Endothelial cell of umbilical vein (primary cell): Measurements from ENCODE around the gene SH2D3C. TPM values are rescaled to one million over a fixed set of nuclear protein-coding genes. Genes with fewer than 3 reads are reported as not detected.
A peak's percentile ranks its signal among the peaks of the same experiment; 100 is the strongest.

Experiments
- BruUV-seq: library from RNA; stranded (reverse); fragments of 400-500 nt; replicated peaks from 2 replicates; lab custom pipeline; 2021; lab: Mats Ljungman, UMichigan
- CTCF ChIA-PET: fragments of 300-600, 350-600 bp; sonication (Branson Sonifier 250); formaldehyde crosslinking; loops from one replicate; lab custom pipeline; 2021; ENCODE audit warnings: antibody characterized with exemption, inconsistent platforms; lab: Charles Lee
- POLR2A ChIA-PET: fragments of 300-600, 350-600 bp; sonication (Branson Sonifier 250); formaldehyde crosslinking; loops from one replicate; lab custom pipeline; 2021; ENCODE audit warnings: antibody characterized with exemption, inconsistent platforms; lab: Charles Lee
- DNase-seq: peaks from one replicate; pipeline ENCODE4 v3.0.0-alpha.2; 2011; ENCODE audit warnings: low read depth, low spot score
- FAIRE-seq: peaks from 2 replicates; lab custom pipeline; 2011; peaks lifted over from hg19 to GRCh38; lab: Jason Lieb, UNC
- H2AFZ ChIP-seq: 2 replicates; pipeline ENCODE4 v1.6.0; 2012; ENCODE audit warnings: low read depth, low read length, control low read depth, inconsistent platforms
- H3K27ac ChIP-seq: 2 replicates; pipeline ENCODE4 v1.5.1; 2011; ENCODE audit warnings: low read depth, mild to moderate bottlenecking, control low read depth, low read length, moderate library complexity; ENCODE audit not compliant: insufficient read depth
- H3K27me3 ChIP-seq, 2 experiments: 2 replicates each; pipeline versions ENCODE4 v1.6.0 to v1.6.1; 2011; ENCODE audit warnings: low read length in 2 of 2, mixed read lengths in 1 of 2; ENCODE audit not compliant: control insufficient read depth in 2 of 2, insufficient read depth in 2 of 2
- H3K36me3 ChIP-seq, 2 experiments: 2 replicates in 1 of 2; 3 replicates in 1 of 2; pipeline ENCODE4 v1.5.1; 2011; ENCODE audit warnings: low read length in 2 of 2, mild to moderate bottlenecking in 1 of 2, moderate library complexity in 1 of 2; ENCODE audit not compliant: control insufficient read depth in 2 of 2, insufficient read depth in 2 of 2; ENCODE audit errors: extremely low read depth in 1 of 2
- H3K4me1 ChIP-seq: 3 replicates; pipeline ENCODE4 v1.5.1; 2011; ENCODE audit warnings: mild to moderate bottlenecking, low read length; ENCODE audit not compliant: control insufficient read depth, insufficient read depth; ENCODE audit errors: extremely low read depth
- H3K4me2 ChIP-seq: 2 replicates; pipeline ENCODE4 v1.6.1; 2011; ENCODE audit warnings: low read length, control low read depth, mixed read lengths; ENCODE audit not compliant: insufficient read depth
- H3K4me3 ChIP-seq, 3 experiments: fragments of 200-600 bp in 1 of 3; sonication (generic), shearing (Covaris generic) in 1 of 3; replicated peaks in 1 of 3; 2 replicates each; pipeline ENCODE4 v1.5.1; 2011 to 2016; ENCODE audit warnings: control low read depth in 3 of 3, low read length in 3 of 3, mild to moderate bottlenecking in 2 of 3, inconsistent platforms in 1 of 3, low read depth in 1 of 3, moderate library complexity in 1 of 3; ENCODE audit not compliant: insufficient read depth in 1 of 3
- H3K79me2 ChIP-seq: 2 replicates; pipeline ENCODE4 v1.6.0; 2012; ENCODE audit warnings: low read length, inconsistent platforms; ENCODE audit not compliant: control insufficient read depth, insufficient read depth
- H3K9ac ChIP-seq: replicated peaks from 2 replicates; pipeline ENCODE3; 2011; ENCODE audit warnings: low read length, control low read depth; ENCODE audit not compliant: insufficient read depth; ENCODE audit errors: extremely low read depth
- H3K9me1 ChIP-seq: replicated peaks from 3 replicates; pipeline ENCODE4 v1.6.0; 2011; ENCODE audit warnings: mild to moderate bottlenecking, low read length; ENCODE audit not compliant: control insufficient read depth, insufficient read depth; ENCODE audit errors: extremely low read depth
- H3K9me3 ChIP-seq: replicated peaks from 2 replicates; pipeline ENCODE4 v1.5.1; 2012; ENCODE audit warnings: low read length, inconsistent platforms; ENCODE audit not compliant: control insufficient read depth, insufficient read depth
- H4K20me1 ChIP-seq: replicated peaks from 2 replicates; pipeline ENCODE3; 2011; ENCODE audit warnings: mild to moderate bottlenecking, low read length; ENCODE audit not compliant: control insufficient read depth, insufficient read depth; ENCODE audit errors: extremely low read depth
- EZH2 ChIP-seq: IDR thresholded peaks from 2 replicates; pipeline ENCODE4 v1.6.1; 2012; ENCODE audit warnings: borderline replicate concordance, low read depth, mild to moderate bottlenecking, moderate library complexity, low read length, inconsistent platforms; ENCODE audit not compliant: severe bottlenecking
- FOS ChIP-seq: IDR thresholded peaks from 2 replicates; pipeline ENCODE4 v1.6.1; 2011; ENCODE audit warnings: mild to moderate bottlenecking, low read length, moderate library complexity, borderline replicate concordance; ENCODE audit not compliant: insufficient read depth
- GATA2 ChIP-seq: IDR thresholded peaks from 2 replicates; pipeline ENCODE4 v1.7.0; 2011; ENCODE audit warnings: low read depth, mild to moderate bottlenecking, moderate library complexity, mixed read lengths, low read length; ENCODE audit not compliant: insufficient read length, insufficient read depth
- JUN ChIP-seq: IDR thresholded peaks from 2 replicates; pipeline ENCODE4 v1.6.1; 2011; ENCODE audit warnings: borderline replicate concordance, low read depth; ENCODE audit not compliant: insufficient read length, insufficient read depth
- MYC ChIP-seq: IDR thresholded peaks from one replicate; pipeline ENCODE4 v1.6.1; 2011; ENCODE audit warnings: mild to moderate bottlenecking, low read depth, low read length
- POLR2A ChIP-seq: IDR thresholded peaks from 2 replicates; pipeline ENCODE4 v1.6.1; 2012; ENCODE audit warnings: low read depth, mild to moderate bottlenecking, control low read depth, low read length
- POLR2AphosphoS5 ChIP-seq: IDR thresholded peaks from 2 replicates; pipeline ENCODE4 v1.6.1; 2012; ENCODE audit warnings: low read depth, mild to moderate bottlenecking, control low read depth, low read length, moderate library complexity; ENCODE audit not compliant: insufficient read depth
- dilution Hi-C: fragments of 300-500 bp; cut with MboI; formaldehyde crosslinking; loops from one replicate; pipeline ENCODE4 v1.15.0; 2019; ENCODE audit warnings: low sequenced_read_pairs; ENCODE audit not compliant: extremely low pct_ligation_motif_present
- intact Hi-C: fragments of 100-400 bp; cut with micrococcal nuclease; formaldehyde crosslinking; loops from one replicate; pipeline ENCODE4 v1.10.0; 2022
- polyA plus RNA-seq, 4 experiments: library from polyadenylated mRNA; depleted of rRNA in 3 of 4; stranded (reverse) in 3 of 4; unstranded in 1 of 4; fragments of >200 nt; gene quantifications; 2 replicates each; pipeline versions ENCODE4 v1.2.1 to v1.2.3, GENCODE V29; 2011 to 2012; ENCODE audit warnings: missing spikeins in 1 of 4
- total RNA-seq: library from RNA; stranded (reverse); gene quantifications from 2 replicates; pipeline ENCODE4 v1.2.3, GENCODE V29; 2021
- TF ChIP-seq, protein P1 (sequence below), 2 donors: IDR thresholded peaks; 1 replicate in 1 of 2; 2 replicates in 1 of 2; pipeline ENCODE4 v1.5.1; 2011; ENCODE audit warnings: low read length in 2 of 2, mild to moderate bottlenecking in 2 of 2, moderate library complexity in 2 of 2, control low read depth in 1 of 2, inconsistent platforms in 1 of 2, low read depth in 1 of 2; ENCODE audit not compliant: insufficient read depth in 1 of 2; ENCODE audit errors: extremely low read depth in 1 of 2
- TF ChIP-seq, protein P2 (sequence below): IDR thresholded peaks from 2 replicates; pipeline ENCODE4 v1.6.1; 2011; ENCODE audit not compliant: insufficient read depth, insufficient read length

SH2D3C gene
- total and polyA plus RNA-seq, 2 donors (not counting 3 experiments of a cell fraction or from before 2014, with no cell fraction given) = 95.0 to 173 TPM

- Histone ChIP-seq H2AFZ (no peak overlapping the region), H3K4me3 (no peak overlapping the region), H3K79me2 (peaks cover 56% of the 10 kb centered on the region), H3K9ac (peak overlapping the region; percentile 37), H3K9me1 (no peaks in the 10 kb centered on the region), H3K27me3 (no peaks in the 10 kb centered on the region), H3K27ac (peak overlapping the region; percentile 95), H3K4me2 (peak overlapping the region; percentile 44), H3K9me3 (no peaks in the 10 kb centered on the region), H3K36me3 (peaks cover 13 to 24% of the 10 kb centered on the region in 2 experiments), H3K4me1 (peaks cover 74% of the 10 kb centered on the region), H4K20me1 (no peaks in the 10 kb centered on the region)
- TF ChIP-seq GATA2 (peak; percentile 80), MYC (peak; percentile 74), FOS (peak; percentile 62), POLR2A (peak; percentile 92), JUN (peak; percentile 44), POLR2AphosphoS5 (peak; percentile 99), EZH2 (no peak)
- TF ChIP-seq, protein P1, sequence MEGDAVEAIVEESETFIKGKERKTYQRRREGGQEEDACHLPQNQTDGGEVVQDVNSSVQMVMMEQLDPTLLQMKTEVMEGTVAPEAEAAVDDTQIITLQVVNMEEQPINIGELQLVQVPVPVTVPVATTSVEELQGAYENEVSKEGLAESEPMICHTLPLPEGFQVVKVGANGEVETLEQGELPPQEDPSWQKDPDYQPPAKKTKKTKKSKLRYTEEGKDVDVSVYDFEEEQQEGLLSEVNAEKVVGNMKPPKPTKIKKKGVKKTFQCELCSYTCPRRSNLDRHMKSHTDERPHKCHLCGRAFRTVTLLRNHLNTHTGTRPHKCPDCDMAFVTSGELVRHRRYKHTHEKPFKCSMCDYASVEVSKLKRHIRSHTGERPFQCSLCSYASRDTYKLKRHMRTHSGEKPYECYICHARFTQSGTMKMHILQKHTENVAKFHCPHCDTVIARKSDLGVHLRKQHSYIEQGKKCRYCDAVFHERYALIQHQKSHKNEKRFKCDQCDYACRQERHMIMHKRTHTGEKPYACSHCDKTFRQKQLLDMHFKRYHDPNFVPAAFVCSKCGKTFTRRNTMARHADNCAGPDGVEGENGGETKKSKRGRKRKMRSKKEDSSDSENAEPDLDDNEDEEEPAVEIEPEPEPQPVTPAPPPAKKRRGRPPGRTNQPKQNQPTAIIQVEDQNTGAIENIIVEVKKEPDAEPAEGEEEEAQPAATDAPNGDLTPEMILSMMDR (IDR thresholded peaks at IDR 0.05; ENCODE audit: extremely low read depth in 1 of 2, insufficient read depth in 1 of 2, low read depth in 1 of 2, low read length in 2 of 2) = peak; percentile 64 to 74
- TF ChIP-seq, protein P2, sequence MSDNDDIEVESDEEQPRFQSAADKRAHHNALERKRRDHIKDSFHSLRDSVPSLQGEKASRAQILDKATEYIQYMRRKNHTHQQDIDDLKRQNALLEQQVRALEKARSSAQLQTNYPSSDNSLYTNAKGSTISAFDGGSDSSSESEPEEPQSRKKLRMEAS = no peak
- FAIRE-seq (peak; percentile 96), DNase-seq (peak; percentile 85)
- no TSS peak for BruUV-seq
- ChIA-PET CTCF (interaction anchor here (0.7 to 11.3 kb wide), 11 partner anchors 7 to 107 kb away, joined by 3 to 167 read pairs (median 4); partner anchors contain the start of genes CDK9, SH2D3C and TOR2A), POLR2A (interaction anchor here (0.9 to 1.4 kb wide), 3 partner anchors 19 to 24 kb away, joined by 3 to 5 read pairs (median 4); no protein-coding TSS in a partner anchor)
- intact Hi-C loops = loop anchor here (1.0 kb wide), 2 partner anchors 21 to 29 kb away; partner anchors contain the start of gene TOR2A
- dilution Hi-C loops = no loop called here
Observed at GRCh38 chr9:127763918-127764384, 14.5 kb downstream of the SH2D3C start.
